NB4 (cell line): ENCODE data around the gene KHDC1L.
"Not testable (repeated sequence)": the region's sequence is repeated elsewhere in the genome, so short reads cannot be mapped to it uniquely, and the experiment has no call there.

Experiments used
- DNase-seq: peaks from one replicate; pipeline ENCODE4 v3.0.0; 2010; ENCODE audit warnings: low read depth
- H3K4me3 ChIP-seq: one replicate; pipeline ENCODE4 v1.5.1; 2011; ENCODE audit warnings: mild to moderate bottlenecking, low read depth, low read length, moderate library complexity
- MYC ChIP-seq: IDR thresholded peaks from 2 replicates; pipeline ENCODE4 v1.6.1; 2011; ENCODE audit warnings: low read depth, low read length
- POLR2A ChIP-seq: IDR thresholded peaks from 2 replicates; pipeline ENCODE4 v1.6.1; 2011; ENCODE audit warnings: mild to moderate bottlenecking; ENCODE audit not compliant: insufficient read length; ENCODE audit errors: extremely low read depth
- TF ChIP-seq, protein P1 (sequence below): IDR thresholded peaks from one replicate; pipeline ENCODE4 v1.5.1; 2012; ENCODE audit warnings: low read depth, low read length
- TF ChIP-seq, protein P2 (sequence below): IDR thresholded peaks from 2 replicates; pipeline ENCODE4 v1.6.1; 2011; ENCODE audit warnings: low read depth, low read length

Gene KHDC1L

DNA sequence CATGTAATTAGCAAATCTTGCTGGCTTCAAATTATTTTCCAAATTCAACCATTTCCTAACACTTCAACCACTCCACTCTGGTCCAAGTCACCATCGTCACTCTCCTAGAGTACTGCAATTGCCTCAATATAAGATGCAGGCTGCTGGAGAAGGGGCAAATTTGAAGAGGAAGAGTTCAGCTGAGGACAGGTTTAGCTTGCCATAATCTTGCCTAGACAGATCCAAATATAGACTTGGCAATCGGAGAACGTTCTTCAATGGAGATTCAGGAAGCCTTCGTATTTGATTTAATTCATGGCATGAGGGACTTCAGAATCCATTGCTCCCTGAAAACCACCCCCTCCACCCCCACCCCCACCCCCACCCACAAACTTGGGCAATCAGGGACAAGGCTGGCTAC lies 15.4 kb upstream of the KHDC1L start:
- TF ChIP-seq MYC (no peak), POLR2A (no peak)
- TF ChIP-seq, protein P1, sequence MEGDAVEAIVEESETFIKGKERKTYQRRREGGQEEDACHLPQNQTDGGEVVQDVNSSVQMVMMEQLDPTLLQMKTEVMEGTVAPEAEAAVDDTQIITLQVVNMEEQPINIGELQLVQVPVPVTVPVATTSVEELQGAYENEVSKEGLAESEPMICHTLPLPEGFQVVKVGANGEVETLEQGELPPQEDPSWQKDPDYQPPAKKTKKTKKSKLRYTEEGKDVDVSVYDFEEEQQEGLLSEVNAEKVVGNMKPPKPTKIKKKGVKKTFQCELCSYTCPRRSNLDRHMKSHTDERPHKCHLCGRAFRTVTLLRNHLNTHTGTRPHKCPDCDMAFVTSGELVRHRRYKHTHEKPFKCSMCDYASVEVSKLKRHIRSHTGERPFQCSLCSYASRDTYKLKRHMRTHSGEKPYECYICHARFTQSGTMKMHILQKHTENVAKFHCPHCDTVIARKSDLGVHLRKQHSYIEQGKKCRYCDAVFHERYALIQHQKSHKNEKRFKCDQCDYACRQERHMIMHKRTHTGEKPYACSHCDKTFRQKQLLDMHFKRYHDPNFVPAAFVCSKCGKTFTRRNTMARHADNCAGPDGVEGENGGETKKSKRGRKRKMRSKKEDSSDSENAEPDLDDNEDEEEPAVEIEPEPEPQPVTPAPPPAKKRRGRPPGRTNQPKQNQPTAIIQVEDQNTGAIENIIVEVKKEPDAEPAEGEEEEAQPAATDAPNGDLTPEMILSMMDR: no peak
- TF ChIP-seq, protein P2, sequence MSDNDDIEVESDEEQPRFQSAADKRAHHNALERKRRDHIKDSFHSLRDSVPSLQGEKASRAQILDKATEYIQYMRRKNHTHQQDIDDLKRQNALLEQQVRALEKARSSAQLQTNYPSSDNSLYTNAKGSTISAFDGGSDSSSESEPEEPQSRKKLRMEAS: no peak
- no peak for DNase-seq
- no peak overlapping the region for H3K4me3 ChIP-seq

DNA sequence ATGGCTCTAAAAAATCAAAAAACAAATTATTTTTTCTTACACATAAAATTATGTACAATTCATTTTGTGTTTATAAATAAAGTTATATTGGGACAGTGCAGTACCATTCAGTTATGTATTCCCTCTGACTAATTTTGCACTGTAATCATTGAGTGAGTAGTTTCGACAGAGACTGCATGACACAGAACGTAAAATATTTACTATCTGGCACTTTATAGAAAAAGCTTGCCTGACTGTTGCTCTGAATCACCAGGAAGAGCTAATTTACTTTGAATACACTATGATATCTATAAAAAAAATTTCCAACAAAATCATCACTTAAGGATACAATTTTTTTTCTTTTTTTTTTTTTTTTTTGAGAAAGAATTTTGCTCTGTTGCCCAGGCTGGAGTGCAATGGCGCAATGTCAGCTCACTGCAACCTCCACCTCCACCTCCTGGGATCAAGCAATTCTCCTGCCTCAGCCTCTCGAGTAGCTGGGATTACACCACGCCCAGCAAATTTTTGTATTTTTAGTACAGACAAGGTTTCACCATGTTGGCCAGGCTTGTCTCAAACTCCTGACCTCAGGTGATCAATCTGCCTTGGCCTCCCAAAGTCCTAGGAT lies 11.0 kb upstream of the KHDC1L start:
- H3K4me3 ChIP-seq: no peak overlapping the region
- DNase-seq: peak; percentile 12
- TF ChIP-seq MYC: no peak
- TF ChIP-seq, protein P1: no peak
- TF ChIP-seq, protein P2: no peak
- no peak for TF ChIP-seq POLR2A

DNA sequence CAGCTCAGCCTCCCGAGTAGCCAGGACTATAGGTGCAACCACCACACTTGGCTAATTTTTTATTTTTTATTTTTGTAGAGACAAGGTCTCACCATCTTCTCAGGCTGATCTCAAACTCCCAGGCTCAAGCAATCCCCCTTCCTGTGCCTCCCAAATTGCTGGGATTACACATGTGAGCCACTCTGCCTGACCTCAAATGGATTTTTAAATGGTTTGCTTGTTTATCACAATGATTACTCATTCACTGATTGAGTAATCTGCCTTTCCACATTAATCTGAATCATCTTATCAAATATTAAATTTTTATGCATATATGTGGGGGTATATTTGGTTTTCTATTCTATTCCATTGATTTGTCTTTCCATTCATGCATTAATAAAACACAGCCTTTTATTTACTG lies 9.4 kb upstream of the KHDC1L start:
- no peak overlapping the region for H3K4me3 ChIP-seq
- TF ChIP-seq, protein P2: no peak
- TF ChIP-seq POLR2A: no peak
- TF ChIP-seq MYC: no peak
- TF ChIP-seq, protein P1: no peak
- DNase-seq: peak; percentile 12

DNA sequence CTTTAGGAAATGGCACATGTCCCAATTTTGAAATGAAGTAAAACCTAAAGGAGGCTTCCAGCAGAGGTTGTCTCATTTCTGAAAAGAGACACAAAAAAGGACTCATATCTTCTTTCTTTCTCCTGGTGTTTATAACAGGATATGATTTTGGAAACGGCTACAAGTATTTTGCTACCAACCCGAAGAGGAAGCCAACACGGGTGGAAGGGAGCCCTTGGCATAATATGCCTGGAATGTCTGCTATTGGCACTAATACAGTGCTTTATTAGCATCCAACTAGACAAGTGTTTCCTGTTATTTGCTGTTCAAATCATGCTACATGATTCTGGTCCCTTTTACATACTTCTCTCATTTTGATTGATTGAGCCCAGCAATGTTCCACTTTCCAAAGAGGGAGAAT lies 8.7 kb upstream of the KHDC1L start:
- DNase-seq, H3K4me3 ChIP-seq: not testable (repeated sequence)

DNA sequence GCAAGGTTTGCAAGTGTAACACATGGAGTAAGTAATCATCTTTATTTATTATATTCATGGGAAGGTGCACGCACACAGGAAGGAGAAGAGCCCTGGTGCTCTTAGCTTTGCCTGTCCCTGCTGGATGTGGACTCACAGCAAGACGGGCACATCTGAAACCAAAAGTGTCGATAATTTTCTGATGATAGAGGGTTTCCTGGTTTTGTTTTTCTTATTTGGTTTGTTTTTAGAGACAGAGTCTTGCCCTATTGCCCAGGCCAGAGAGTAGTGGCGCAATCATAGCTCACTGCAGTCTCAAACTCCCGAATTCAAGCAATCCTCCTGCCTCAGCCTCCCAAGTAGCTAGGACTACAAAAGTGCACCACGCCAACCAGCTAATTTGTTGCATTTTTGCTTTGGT lies 7.8 kb upstream of the KHDC1L start:
- no peak for DNase-seq
- no peak for TF ChIP-seq MYC
- no peak for TF ChIP-seq POLR2A
- TF ChIP-seq, protein P1: no peak
- TF ChIP-seq, protein P2: no peak
- H3K4me3 ChIP-seq: no peak overlapping the region

DNA sequence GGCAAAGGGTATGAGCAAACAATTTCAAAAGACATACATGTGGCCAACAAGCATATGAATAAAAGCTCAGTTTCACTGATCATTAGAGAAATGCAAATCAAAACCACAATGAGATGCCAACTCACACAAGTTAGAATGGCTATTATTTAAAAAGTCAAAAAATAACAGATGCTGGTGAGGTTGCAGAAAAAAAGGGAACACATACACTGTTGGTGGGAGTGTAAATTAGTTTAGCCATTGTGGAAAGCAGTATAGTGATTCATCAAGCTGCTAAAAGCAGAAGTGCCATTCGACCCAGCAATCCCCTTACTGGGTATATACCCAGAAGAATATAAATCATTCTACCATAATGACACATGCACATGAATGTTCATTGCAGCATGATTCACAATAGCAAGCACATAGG lies 6.7 kb upstream of the KHDC1L start:
- H3K4me3 ChIP-seq: no peak overlapping the region
- peak; percentile 74 for DNase-seq
- TF ChIP-seq, protein P2: no peak
- no peak for TF ChIP-seq POLR2A
- no peak for TF ChIP-seq MYC
- TF ChIP-seq, protein P1: no peak
